ENCODE data around the gene BLOC1S3. TPM values are rescaled to one million over a fixed set of nuclear protein-coding genes. Genes with fewer than 3 reads are reported as not detected.
A peak's percentile ranks its signal among the peaks of the same experiment; 100 is the strongest.

BLOC1S3 gene
- total and polyA plus RNA-seq, 2 of the 13 experiments (the other 11 are each of a cell fraction or from before 2014, with no cell fraction given): 4.3 to 4.8 TPM

GRCh38 chr19:45178262-45179071 is at the start of gene BLOC1S3 (continued):
- TF ChIP-seq PAXIP1 (CRISPR knock-in tag; conservative IDR thresholded peaks at IDR 0.05): 0 out of 2 replicates have a peak, but pooled peaks have one; percentile 14
- TF ChIP-seq RORA (CRISPR knock-in tag; IDR thresholded peaks at IDR 0.05): no peak
- no peak for TF ChIP-seq ZNF597 (CRISPR knock-in tag; IDR thresholded peaks at IDR 0.05)
- peak; percentile 86; the same call in 1 of the 2 replicates for TF ChIP-seq TGIF2 (CRISPR knock-in tag; IDR thresholded peaks at IDR 0.05)
- TF ChIP-seq PRDM15 (CRISPR knock-in tag; IDR thresholded peaks at IDR 0.05): peak; percentile 96
- TF ChIP-seq PBX2 (CRISPR knock-in tag; IDR thresholded peaks at IDR 0.05): peak; percentile 63
- no peak for TF ChIP-seq U2AF1 (optimal IDR thresholded peaks at IDR 0.05; ENCODE audit: low read depth, low read length)
- TF ChIP-seq HNRNPLL (IDR thresholded peaks at IDR 0.05; ENCODE audit: low read depth, low read length, poor library complexity, severe bottlenecking): peak; percentile 62
- TF ChIP-seq REL (CRISPR knock-in tag; conservative IDR thresholded peaks at IDR 0.05): no peak
- peak; percentile 85 for TF ChIP-seq CEBPG (CRISPR knock-in tag; IDR thresholded peaks at IDR 0.05)
- TF ChIP-seq ZFP91 (CRISPR knock-in tag; IDR thresholded peaks at IDR 0.05; ENCODE audit: borderline replicate concordance): 0 out of 2 replicates have a peak, but pooled peaks have one; percentile 21
- 0 out of 2 replicates have a peak, but pooled peaks have one; percentile 35 for TF ChIP-seq ZNF337 (CRISPR knock-in tag; IDR thresholded peaks at IDR 0.05; ENCODE audit: borderline replicate concordance, low read depth)
- peak; percentile 90 for TF ChIP-seq CREB1 (IDR thresholded peaks at IDR 0.05)
- peak; percentile 98 for TF ChIP-seq CREB1 (CRISPR knock-in tag; IDR thresholded peaks at IDR 0.05)
- TF ChIP-seq MAX (IDR thresholded peaks at IDR 0.05): peak; percentile 91

Measured in HepG2 (cell line).